Kasumi-1 (cell line): ENCODE measurements around the gene GRN.
"Not testable (repeated sequence)": the region's sequence is repeated elsewhere in the genome, so short reads cannot be mapped to it uniquely, and the experiment has no call there.

Source experiments
- DNase-seq, 2 experiments: peaks; one replicate each; lab custom pipeline; 2025; lab: John Stamatoyannopoulos, UW

GRN gene

GRCh38 chr17:44321246-44322120 lies 23.6 kb upstream of the GRN start:
- no peak for DNase-seq

- no peak for DNase-seq
These were observed 22.7 kb upstream of the GRN start for GRCh38 chr17:44322236-44322895.

GRCh38 chr17:44323359-44324091 lies 21.6 kb upstream of the GRN start:
- no peak for DNase-seq

GRCh38 chr17:44324092-44324570 lies 21.0 kb upstream of the GRN start:
- DNase-seq: no peak

GRCh38 chr17:44324571-44325275 lies 20.4 kb upstream of the GRN start, which contains the start of gene SLC25A39:
TSS of gene SLC25A39 (minus strand) at chr17:44324823. CDS start at chr17:44323562, 1,261 bp downstream.
- DNase-seq: peak; percentile 52 to 83

GRCh38 chr17:44326861-44327444 lies 18.1 kb upstream of the GRN start:
- DNase-seq: peak; percentile 97

GRCh38 chr17:44327715-44328449 lies 17.2 kb upstream of the GRN start:
- DNase-seq: no peak

- not testable (repeated sequence) for DNase-seq
These were observed 15.6 kb upstream of the GRN start for GRCh38 chr17:44329516-44329915.

GRCh38 chr17:44330263-44330662 lies 14.8 kb upstream of the GRN start:
- DNase-seq: not testable (repeated sequence)

GRCh38 chr17:44331249-44331760 lies 13.8 kb upstream of the GRN start:
- DNase-seq: peak; percentile 48 to 57

GRCh38 chr17:44333371-44333770 lies 11.7 kb upstream of the GRN start:
- no peak for DNase-seq

GRCh38 chr17:44334315-44334714 lies 10.8 kb upstream of the GRN start:
- no peak for DNase-seq

GRCh38 chr17:44334727-44335126 lies 10.4 kb upstream of the GRN start:
- peak; percentile 17 to 22 for DNase-seq

- DNase-seq: no peak
These were observed 9.5 kb upstream of the GRN start for GRCh38 chr17:44335564-44335963.

- DNase-seq: no peak
These were observed 9.1 kb upstream of the GRN start for GRCh38 chr17:44335968-44336367.

- DNase-seq: no peak
These were observed 6.4 kb upstream of the GRN start for GRCh38 chr17:44338702-44339101.

- DNase-seq: not testable (repeated sequence)
These were observed 4.5 kb upstream of the GRN start for GRCh38 chr17:44340553-44340952.

GRCh38 chr17:44343510-44344209 lies 1.4 kb upstream of the GRN start:
- no peak for DNase-seq

- peak; percentile 81 to 87 for DNase-seq
These were observed 438 bp downstream of the GRN start for GRCh38 chr17:44345454-44346026.
